ENCODE data around the gene ERG. TPM values are rescaled to one million over a fixed set of nuclear protein-coding genes. Genes with fewer than 3 reads are reported as not detected.
A peak's percentile ranks its signal among the peaks of the same experiment; 100 is the strongest.

ERG gene
- total and polyA plus RNA-seq, 9 of the 15 experiments (the other 6 are each of a cell fraction or from before 2014, with no cell fraction given), result 0.06 TPM; not detected in 8

GRCh38 chr21:38334866-38335265 is 163.4 kb downstream of the ERG start:
- Histone ChIP-seq H3K4me1 (replicated peaks in 1 of 2; ENCODE audit: control insufficient read depth in 2 of 2, insufficient read depth in 2 of 2, low read length in 2 of 2) (no peaks in the 10 kb centered on the region), H3K79me2 (ENCODE audit: control insufficient read depth, insufficient read depth, low read length) (no peaks in the 10 kb centered on the region), H3K27ac (ENCODE audit: extremely low read depth, low read depth, low read length) (no peak overlapping the region), H3K4me3 (no peak overlapping the region), H3K36me3 (ENCODE audit: control insufficient read depth, insufficient read depth, low read length) (no peaks in the 10 kb centered on the region), H3K9ac (ENCODE audit: insufficient read depth in 1 of 2, low read depth in 2 of 2, low read length in 2 of 2) (no peak overlapping the region), H4K20me1 (replicated peaks; ENCODE audit: control insufficient read depth, insufficient read depth, low read length) (no peaks in the 10 kb centered on the region), H3K27me3 (ENCODE audit: control insufficient read depth in 2 of 2, insufficient read depth in 2 of 2, low read length in 2 of 2) (peaks cover 0 to 20% of the 10 kb centered on the region in 2 experiments; a peak in 2 of 5 replicates), H3K9me1 (ENCODE audit: control insufficient read depth, insufficient read depth, low read length) (no peaks in the 10 kb centered on the region), H3K9me3 (replicated peaks; ENCODE audit: control insufficient read depth, insufficient read depth, low read depth, low read length) (no peaks in the 10 kb centered on the region), H2AFZ (ENCODE audit: low read depth, low read length) (no peak overlapping the region), H3K4me2 (ENCODE audit: insufficient read depth, low read length) (no peak overlapping the region)
- intact Hi-C loops (cut with micrococcal nuclease), result no loop called here
- BruUV-seq (replicated peaks), result no TSS peak
- POLR2A ChIA-PET, result interaction anchor here (1.1 kb wide), 1 partner anchor 606 kb away, joined by 4 read pairs; no protein-coding TSS in a partner anchor
- FAIRE-seq, result no peak
- WGBS (ENCODE audit: insufficient coverage, low coverage, missing lambda C conversion rate), result 0% methylated on average over 8 of the region's 8 CpGs
- ATAC-seq, result peak; percentile 51
- CTCF ChIA-PET (ENCODE audit: low intra/inter-chr PET ratio), result no interaction called here
- in situ Hi-C loops (cut with MboI), result no loop called here
- DNase-seq (ENCODE audit: extremely low read depth in 1 of 4, low spot score in 3 of 4), result peak in 1 of 4 experiments; percentile 10
- TF ChIP-seq ZNF133 (CRISPR knock-in tag; IDR thresholded peaks at IDR 0.05), result no peak
- no peak for TF ChIP-seq CBX5 (IDR thresholded peaks at IDR 0.05; ENCODE audit: borderline replicate concordance, low read depth)
- TF ChIP-seq DACH1 (IDR thresholded peaks at IDR 0.05; ENCODE audit: partially characterized antibody), result no peak
- peak; percentile 66 for TF ChIP-seq USF2 (CRISPR knock-in tag; IDR thresholded peaks at IDR 0.05)
- no peak for TF ChIP-seq ZHX1 (conservative IDR thresholded peaks at IDR 0.05; ENCODE audit: low read length)
- no peak for TF ChIP-seq PTTG1 (tag; IDR thresholded peaks at IDR 0.05; ENCODE audit: low read depth)
- no peak for TF ChIP-seq NR2C1 (IDR thresholded peaks at IDR 0.05)
- peak; percentile 49; the same call in 1 of the 2 replicates for TF ChIP-seq NR2C1 (tag; IDR thresholded peaks at IDR 0.05)
- TF ChIP-seq SMAD4 (CRISPR knock-in tag; conservative IDR thresholded peaks at IDR 0.05), result no peak
- no peak for TF ChIP-seq NR2C2 (CRISPR knock-in tag; IDR thresholded peaks at IDR 0.05)
- peak; percentile 69 for TF ChIP-seq NR2C2 (tag; IDR thresholded peaks at IDR 0.05)
- TF ChIP-seq CBFA2T3 (IDR thresholded peaks at IDR 0.05), result 0 out of 2 replicates have a peak, but pooled peaks have one; percentile 12
- TF ChIP-seq TOE1 (IDR thresholded peaks at IDR 0.05; ENCODE audit: borderline replicate concordance), result no peak
- no peak for TF ChIP-seq TOE1 (CRISPR knock-in tag; IDR thresholded peaks at IDR 0.05; ENCODE audit: borderline replicate concordance, low read depth)
- TF ChIP-seq E2F6 (IDR thresholded peaks at IDR 0.05; ENCODE audit: borderline replicate concordance in 1 of 2, extremely low read depth in 1 of 2, insufficient read depth in 1 of 2, insufficient read length in 1 of 2, low read depth in 1 of 2, low read length in 1 of 2, poor library complexity in 1 of 2, severe bottlenecking in 1 of 2), result no peak
- no peak for TF ChIP-seq XRCC3 (IDR thresholded peaks at IDR 0.05)
- peak; percentile 86 for TF ChIP-seq BHLHE40 (IDR thresholded peaks at IDR 0.05; ENCODE audit: low read length)
- TF ChIP-seq NR2F6 (CRISPR knock-in tag; IDR thresholded peaks at IDR 0.05), result no peak
- TF ChIP-seq ATF3 (IDR thresholded peaks at IDR 0.05), result peak; percentile 27; the same call in 1 of the 2 replicates
- TF ChIP-seq ATF3 (CRISPR knock-in tag; conservative IDR thresholded peaks at IDR 0.05), result no peak
